ENCODE results near the gene KIF9. TPM values are rescaled to one million over a fixed set of nuclear protein-coding genes. Genes with fewer than 3 reads are reported as not detected.

KIF9 gene
- total and polyA plus RNA-seq, 2 of the 8 experiments (the other 6 are each of a cell fraction or from before 2014, with no cell fraction given): 5.0 to 8.0 TPM

DNA sequence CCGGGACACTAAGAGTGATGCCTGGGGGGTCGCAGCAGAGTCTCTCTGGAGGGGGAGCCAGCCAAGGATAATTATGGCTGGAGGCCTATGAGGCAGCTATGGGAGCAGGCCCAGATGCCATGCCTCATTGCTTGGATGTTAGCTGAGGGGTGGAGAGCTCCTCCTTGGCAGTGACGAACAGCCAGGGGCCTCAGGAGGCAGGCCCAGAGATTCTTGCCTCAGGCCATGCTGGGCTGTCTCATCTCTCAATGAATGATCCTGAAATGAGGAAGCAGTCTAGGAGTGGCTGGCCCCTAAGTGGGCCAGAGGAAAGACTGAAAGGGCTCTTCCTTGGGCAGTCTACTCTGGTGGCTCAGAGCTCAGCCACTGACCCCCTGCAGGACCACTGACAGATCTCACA, 21.3 kb downstream of the KIF9 start:
- WGBS, 2 experiments (ENCODE audit: extremely low coverage in 1 of 2, insufficient coverage in 1 of 2, insufficient read length in 1 of 2, insufficient replicate concordance in 2 of 2, low coverage in 1 of 2, low lambda C conversion rate in 2 of 2, missing lambda C conversion rate in 1 of 2): 90% methylated on average over 3 of the region's 3 CpGs; no CpG with 5 or more reads in 1 of the 2 experiments

More for the DNA sequence above, 21.3 kb downstream of the KIF9 start:
- H4K8ac ChIP-seq (ENCODE audit: extremely low read depth, insufficient read depth, low read length): peak overlapping the region; percentile 7; the same call in 1 of the 2 replicates
- H4K5ac ChIP-seq (ENCODE audit: insufficient read length, low read depth, low read length): no peak overlapping the region
- H2AFZ ChIP-seq (ENCODE audit: low read length): no peak overlapping the region
- H3K27me3 ChIP-seq (replicated peaks in 1 of 4; ENCODE audit: control insufficient read depth in 3 of 4, extremely low read depth in 1 of 4, insufficient read depth in 3 of 4, low read length in 3 of 4): no peaks in the 10 kb centered on the region; a peak in 1 of 7 replicates
- no peak overlapping the region for H2BK120ac ChIP-seq (replicated peaks; ENCODE audit: low read depth, low read length)
- no peak overlapping the region for H3K56ac ChIP-seq (replicated peaks; ENCODE audit: insufficient read length, low read depth, low read length)
- POLR2A ChIA-PET (ENCODE audit: partially characterized antibody): interaction anchor here (0.9 to 1.6 kb wide), 3 partner anchors 8 to 238 kb away, joined by 3 to 4 read pairs (median 3); partner anchors contain the start of gene PTPN23
- TF ChIP-seq BRCA1 (IDR thresholded peaks at IDR 0.05; ENCODE audit: low read depth, low read length): no peak
- TF ChIP-seq NRF1 (IDR thresholded peaks at IDR 0.05; ENCODE audit: low read depth, low read length): no peak
- TF ChIP-seq CBX8 (IDR thresholded peaks at IDR 0.05; ENCODE audit: borderline replicate concordance, low read depth, low read length): no peak
- TF ChIP-seq, protein P1, sequence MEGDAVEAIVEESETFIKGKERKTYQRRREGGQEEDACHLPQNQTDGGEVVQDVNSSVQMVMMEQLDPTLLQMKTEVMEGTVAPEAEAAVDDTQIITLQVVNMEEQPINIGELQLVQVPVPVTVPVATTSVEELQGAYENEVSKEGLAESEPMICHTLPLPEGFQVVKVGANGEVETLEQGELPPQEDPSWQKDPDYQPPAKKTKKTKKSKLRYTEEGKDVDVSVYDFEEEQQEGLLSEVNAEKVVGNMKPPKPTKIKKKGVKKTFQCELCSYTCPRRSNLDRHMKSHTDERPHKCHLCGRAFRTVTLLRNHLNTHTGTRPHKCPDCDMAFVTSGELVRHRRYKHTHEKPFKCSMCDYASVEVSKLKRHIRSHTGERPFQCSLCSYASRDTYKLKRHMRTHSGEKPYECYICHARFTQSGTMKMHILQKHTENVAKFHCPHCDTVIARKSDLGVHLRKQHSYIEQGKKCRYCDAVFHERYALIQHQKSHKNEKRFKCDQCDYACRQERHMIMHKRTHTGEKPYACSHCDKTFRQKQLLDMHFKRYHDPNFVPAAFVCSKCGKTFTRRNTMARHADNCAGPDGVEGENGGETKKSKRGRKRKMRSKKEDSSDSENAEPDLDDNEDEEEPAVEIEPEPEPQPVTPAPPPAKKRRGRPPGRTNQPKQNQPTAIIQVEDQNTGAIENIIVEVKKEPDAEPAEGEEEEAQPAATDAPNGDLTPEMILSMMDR (IDR thresholded peaks at IDR 0.05; ENCODE audit: control extremely low read depth in 1 of 3, insufficient read depth in 1 of 3, low read depth in 1 of 3, low read length in 3 of 3): no peak
- TF ChIP-seq NANOG (IDR thresholded peaks at IDR 0.05; ENCODE audit: insufficient read depth, low read depth, low read length, poor library complexity, severe bottlenecking): no peak
- TF ChIP-seq ASH2L (IDR thresholded peaks at IDR 0.05; ENCODE audit: low read length): no peak
- no peak for TF ChIP-seq KDM4A (IDR thresholded peaks at IDR 0.05; ENCODE audit: low read depth, low read length, severe bottlenecking)
- no peak for TF ChIP-seq BCL11A (IDR thresholded peaks at IDR 0.05; ENCODE audit: low read depth in 2 of 2, low read length in 2 of 2)
- no peak for FAIRE-seq
- H3K9ac ChIP-seq (replicated peaks in 1 of 4; ENCODE audit: extremely low read depth in 1 of 4, low read depth in 3 of 4, low read length in 3 of 4): no peak overlapping the region
- H3K4ac ChIP-seq (replicated peaks; ENCODE audit: insufficient read length, low read depth, low read length): no peak overlapping the region
- no peak overlapping the region for H2BK5ac ChIP-seq (ENCODE audit: low read depth, low read length)
- no peak overlapping the region; the same call in 1 of the 2 replicates for H2BK12ac ChIP-seq (ENCODE audit: low read depth, low read length)
- no peaks in the 10 kb centered on the region for H3K9me3 ChIP-seq (ENCODE audit: insufficient read depth in 2 of 2, low read depth in 1 of 2, low read length in 1 of 2)
- no peak overlapping the region for H3K4me2 ChIP-seq (ENCODE audit: insufficient read depth in 1 of 2, low read depth in 2 of 2, low read length in 2 of 2)
- peaks cover 0 to 12% (median 5%) of the 10 kb centered on the region in 4 experiments; a peak in 6 of 7 replicates for H3K4me1 ChIP-seq (replicated peaks in 1 of 4; ENCODE audit: control insufficient read depth in 3 of 4, insufficient read depth in 4 of 4, low read length in 3 of 4)
- H3K4me3 ChIP-seq (ENCODE audit: extremely low read depth in 1 of 4, insufficient read depth in 2 of 4, low read depth in 3 of 4, low read length in 4 of 4): no peak overlapping the region
- no peak overlapping the region for H2AK5ac ChIP-seq (ENCODE audit: low read depth, low read length)
- H2BK20ac ChIP-seq (ENCODE audit: low read length): no peak overlapping the region
- H3K27ac ChIP-seq (ENCODE audit: low read depth, low read length): no peak overlapping the region
- DNase-seq (ENCODE audit: low read depth in 1 of 2, low spot score in 2 of 2): no peak
- H3K36me3 ChIP-seq (ENCODE audit: control insufficient read depth in 2 of 4, insufficient read depth in 4 of 4, low read length in 3 of 4): no peaks in the 10 kb centered on the region
- CTCF ChIA-PET (ENCODE audit: partially characterized antibody): interaction anchor here (0.7 to 3.3 kb wide), 6 partner anchors 9 to 63 kb away, joined by 3 to 12 read pairs (median 4); no protein-coding TSS in a partner anchor
- no peak overlapping the region for H3K18ac ChIP-seq (ENCODE audit: extremely low read depth, low read length)
- no peak overlapping the region for H3K23ac ChIP-seq (ENCODE audit: insufficient read length)
- no peak overlapping the region for H4K91ac ChIP-seq (replicated peaks; ENCODE audit: insufficient read length, low read length)
- no peak overlapping the region for H2BK15ac ChIP-seq (ENCODE audit: low read length)
- H3K23me2 ChIP-seq (ENCODE audit: low read depth, low read length): no peaks in the 10 kb centered on the region
- no peaks in the 10 kb centered on the region for H3K79me1 ChIP-seq (ENCODE audit: low read depth, low read length)
- H3K79me2 ChIP-seq (ENCODE audit: control insufficient read depth in 1 of 2, insufficient read depth in 2 of 2, low read length in 2 of 2): no peaks in the 10 kb centered on the region
- no peak overlapping the region for H3K14ac ChIP-seq (ENCODE audit: insufficient read length)
- no peaks in the 10 kb centered on the region for H4K20me1 ChIP-seq (replicated peaks in 1 of 2; ENCODE audit: control insufficient read depth in 1 of 2, insufficient read depth in 2 of 2, low read length in 2 of 2)
